Esophagus muscularis mucosa (tissue), 4 donors: Measurements from ENCODE around the gene MMP14.

Experiments used
- EP300 ChIP-seq: sonication (generic); formaldehyde crosslinking; IDR thresholded peaks from one replicate; pipeline ENCODE4 v1.6.1; 2017; ENCODE audit warnings: antibody characterized with exemption
- POLR2AphosphoS5 ChIP-seq, 2 donors: sonication (generic); formaldehyde crosslinking; IDR thresholded peaks; one replicate each; pipeline ENCODE4 v1.6.1; 2017; ENCODE audit warnings: antibody characterized with exemption in 2 of 2
- TF ChIP-seq, protein P1 (sequence below), 3 experiments: fragments of 200-600 bp in 2 of 3; fragments of 450-650 bp in 1 of 3; sonication (generic) in 2 of 3; IDR thresholded peaks; one replicate each; pipeline ENCODE4 v1.5.1; 2017 to 2019; ENCODE audit warnings: antibody characterized with exemption in 3 of 3, mild to moderate bottlenecking in 2 of 3, moderate library complexity in 1 of 3

DNA sequence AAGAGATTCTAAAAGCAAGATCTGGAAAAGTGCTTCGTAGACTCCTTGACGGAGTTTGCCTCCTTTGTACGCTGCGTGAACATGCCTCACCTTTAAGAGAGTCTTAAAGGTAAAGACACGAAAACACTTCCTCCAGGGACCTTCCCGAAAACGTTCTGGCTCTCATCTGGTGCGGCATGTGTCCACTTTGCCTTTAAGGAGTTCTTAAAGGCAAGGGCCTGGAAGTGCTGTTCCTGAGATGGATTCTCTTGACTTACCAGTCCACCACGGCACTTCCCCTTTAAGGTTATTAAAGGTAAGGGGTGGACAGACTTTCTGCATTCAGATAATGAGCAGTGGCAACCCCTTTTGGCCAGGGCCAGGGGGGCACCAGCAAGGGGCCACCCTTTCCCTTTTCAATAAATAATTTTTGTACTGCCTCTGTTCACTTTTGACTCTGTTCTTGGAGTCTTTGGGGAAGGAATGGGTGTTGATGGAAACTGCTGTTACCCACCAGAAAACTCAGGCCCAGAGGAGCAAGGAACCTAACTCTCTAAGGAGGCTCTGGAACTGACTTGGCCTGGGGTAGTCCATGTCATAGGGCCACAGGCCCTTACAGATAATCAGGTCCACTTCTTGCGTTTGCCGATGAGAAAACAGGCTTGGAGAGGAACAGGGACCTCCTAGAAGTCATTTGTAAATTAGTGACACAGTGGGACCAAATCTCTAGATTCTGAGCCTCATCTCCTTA lies 51.0 kb downstream of the MMP14 start:
- TF ChIP-seq POLR2AphosphoS5 (IDR thresholded peaks at IDR 0.05) (peak in 1 of 2 donors; percentile 3), EP300 (no peak)
- TF ChIP-seq, protein P1, sequence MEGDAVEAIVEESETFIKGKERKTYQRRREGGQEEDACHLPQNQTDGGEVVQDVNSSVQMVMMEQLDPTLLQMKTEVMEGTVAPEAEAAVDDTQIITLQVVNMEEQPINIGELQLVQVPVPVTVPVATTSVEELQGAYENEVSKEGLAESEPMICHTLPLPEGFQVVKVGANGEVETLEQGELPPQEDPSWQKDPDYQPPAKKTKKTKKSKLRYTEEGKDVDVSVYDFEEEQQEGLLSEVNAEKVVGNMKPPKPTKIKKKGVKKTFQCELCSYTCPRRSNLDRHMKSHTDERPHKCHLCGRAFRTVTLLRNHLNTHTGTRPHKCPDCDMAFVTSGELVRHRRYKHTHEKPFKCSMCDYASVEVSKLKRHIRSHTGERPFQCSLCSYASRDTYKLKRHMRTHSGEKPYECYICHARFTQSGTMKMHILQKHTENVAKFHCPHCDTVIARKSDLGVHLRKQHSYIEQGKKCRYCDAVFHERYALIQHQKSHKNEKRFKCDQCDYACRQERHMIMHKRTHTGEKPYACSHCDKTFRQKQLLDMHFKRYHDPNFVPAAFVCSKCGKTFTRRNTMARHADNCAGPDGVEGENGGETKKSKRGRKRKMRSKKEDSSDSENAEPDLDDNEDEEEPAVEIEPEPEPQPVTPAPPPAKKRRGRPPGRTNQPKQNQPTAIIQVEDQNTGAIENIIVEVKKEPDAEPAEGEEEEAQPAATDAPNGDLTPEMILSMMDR (IDR thresholded peaks at IDR 0.05): no peak
